BJ (cell line): ENCODE results near the gene PHLDB1. TPM values are rescaled to one million over a fixed set of nuclear protein-coding genes. Genes with fewer than 3 reads are reported as not detected.

ENCODE experiments used
- CTCF ChIA-PET: fragments of 350-600 bp; formaldehyde crosslinking; extraction: SDS; loops from one replicate; lab custom pipeline; 2021; ENCODE audit warnings: antibody characterized with exemption, inconsistent platforms; lab: Yijun Ruan, JAX
- POLR2A ChIA-PET: fragments of 300-600 bp; sonication (Branson Sonifier 250); formaldehyde crosslinking; extraction: SDS; loops from one replicate; lab custom pipeline; 2021; ENCODE audit warnings: antibody characterized with exemption; lab: Charles Lee
- DNase-seq: peaks from one replicate; pipeline ENCODE4 v3.0.0-alpha.2; 2011; ENCODE audit warnings: low read depth
- H3K27me3 ChIP-seq: 2 replicates; pipeline ENCODE4 v1.6.0; 2011; ENCODE audit warnings: low read length; ENCODE audit not compliant: control insufficient read depth, insufficient read depth
- H3K36me3 ChIP-seq: 2 replicates; pipeline ENCODE4 v1.5.1; 2011; ENCODE audit warnings: low read length; ENCODE audit not compliant: control insufficient read depth, insufficient read depth
- H3K4me3 ChIP-seq: 2 replicates; pipeline ENCODE4 v1.5.1; 2011; ENCODE audit warnings: low read depth, mild to moderate bottlenecking, control low read depth, low read length
- CTCF ChIP-seq: IDR thresholded peaks from 2 replicates; pipeline ENCODE4 v1.5.1; 2011; ENCODE audit warnings: low read depth, mild to moderate bottlenecking, control low read depth, inconsistent platforms, low read length, moderate library complexity; ENCODE audit not compliant: insufficient read depth
- polyA plus RNA-seq: library from polyadenylated mRNA; depleted of rRNA; stranded (reverse); fragments of >200 nt; gene quantifications from 2 replicates; pipeline ENCODE4 v1.2.3, GENCODE V29; 2011; rRNA removed
- small RNA-seq: library from RNA; depleted of rRNA; stranded (forward); fragments of <200 nt; gene quantifications from one replicate; pipeline ENCODE3, GENCODE V24; 2012; ENCODE audit warnings: low replicate concordance, low read depth; ENCODE audit not compliant: insufficient read length

PHLDB1 gene
- polyA plus RNA-seq, 1 experiment: 74.7 TPM

- ChIA-PET CTCF (interaction anchor here (2.1 to 7.2 kb wide), 2 partner anchors 8 to 16 kb away, joined by 4 to 41 read pairs; no protein-coding TSS in a partner anchor), POLR2A (no interaction called here)
- Histone ChIP-seq H3K36me3 (no peaks in the 10 kb centered on the region), H3K27me3 (peaks cover 7% of the 10 kb centered on the region), H3K4me3 (no peak overlapping the region)
- TF ChIP-seq CTCF: no peak
- DNase-seq: no peak
Observed at GRCh38 chr11:118705111-118705741, 97.8 kb downstream of the PHLDB1 start.

GRCh38 chr11:118705791-118706545 lies 98.6 kb downstream of the PHLDB1 start:
- Histone ChIP-seq H3K36me3 (no peaks in the 10 kb centered on the region), H3K4me3 (no peak overlapping the region), H3K27me3 (peaks cover 7% of the 10 kb centered on the region)
- ChIA-PET POLR2A (no interaction called here), CTCF (interaction anchor here (0.9 to 7.2 kb wide), 5 partner anchors 9 to 17 kb away, joined by 3 to 41 read pairs (median 4); no protein-coding TSS in a partner anchor)
- DNase-seq: no peak
- no peak for TF ChIP-seq CTCF

- DNase-seq: no peak
- ChIA-PET CTCF (interaction anchor here (0.9 to 2.1 kb wide), 4 partner anchors 10 to 17 kb away, joined by 3 to 6 read pairs (median 4); no protein-coding TSS in a partner anchor), POLR2A (no interaction called here)
- no peaks in the 10 kb centered on the region for H3K36me3 ChIP-seq
- no peak for TF ChIP-seq CTCF
- no peak overlapping the region for H3K4me3 ChIP-seq
- H3K27me3 ChIP-seq: peaks cover 7% of the 10 kb centered on the region
Observed at GRCh38 chr11:118706546-118706825, 99.1 kb downstream of the PHLDB1 start.

Small RNA genes within 50 kb of the gene (small RNA-seq; reads per million reads assigned to genes)
- gene RNU6-1157P (not detected), gene RNU6-376P (not detected)

Other genes starting within 250 kb of the PHLDB1 start
- gene UBE4A, start 248.0 kb upstream of the PHLDB1 start, polyA plus RNA-seq: 15.9 and 24.7 TPM in 2 replicates
- gene ATP5MG, start 206.0 kb upstream of the PHLDB1 start, polyA plus RNA-seq: 170 and 266 TPM in 2 replicates
- 19.8 and 21.9 TPM in 2 replicates for gene KMT2A, start 171.1 kb upstream of the PHLDB1 start, polyA plus RNA-seq
- gene TTC36, start 80.1 kb upstream of the PHLDB1 start, polyA plus RNA-seq: not detected in 2 replicates
- gene TMEM25, start 76.4 kb upstream of the PHLDB1 start, polyA plus RNA-seq: 16.1 and 30.2 TPM in 2 replicates
- 34.8 and 41.4 TPM in 2 replicates for gene IFT46, start 41.7 kb upstream of the PHLDB1 start, polyA plus RNA-seq
- 206 and 286 TPM in 2 replicates for gene ARCN1, start 35.2 kb upstream of the PHLDB1 start, polyA plus RNA-seq
- gene TREH, start 72.0 kb downstream of the PHLDB1 start, polyA plus RNA-seq: not detected in 2 replicates
- gene DDX6, start 183.5 kb downstream of the PHLDB1 start, polyA plus RNA-seq: 23.7 and 49.8 TPM in 2 replicates